22Rv1 (cell line): ENCODE results near the gene MEGF10.

Experiments
- ZFX ChIP-seq: fragments of 450-650 bp; IDR thresholded peaks from 2 replicates; pipeline ENCODE4 v1.6.1; 2017; ENCODE audit warnings: antibody characterized with exemption, borderline replicate concordance
- TF ChIP-seq, protein P1 (sequence below): fragments of 450-650 bp; IDR thresholded peaks from 2 replicates; pipeline ENCODE4 v1.5.1; 2017; ENCODE audit warnings: mild to moderate bottlenecking

GRCh38 chr5:127505905-127506304 lies 215.3 kb downstream of the MEGF10 start:
- TF ChIP-seq, protein P1, sequence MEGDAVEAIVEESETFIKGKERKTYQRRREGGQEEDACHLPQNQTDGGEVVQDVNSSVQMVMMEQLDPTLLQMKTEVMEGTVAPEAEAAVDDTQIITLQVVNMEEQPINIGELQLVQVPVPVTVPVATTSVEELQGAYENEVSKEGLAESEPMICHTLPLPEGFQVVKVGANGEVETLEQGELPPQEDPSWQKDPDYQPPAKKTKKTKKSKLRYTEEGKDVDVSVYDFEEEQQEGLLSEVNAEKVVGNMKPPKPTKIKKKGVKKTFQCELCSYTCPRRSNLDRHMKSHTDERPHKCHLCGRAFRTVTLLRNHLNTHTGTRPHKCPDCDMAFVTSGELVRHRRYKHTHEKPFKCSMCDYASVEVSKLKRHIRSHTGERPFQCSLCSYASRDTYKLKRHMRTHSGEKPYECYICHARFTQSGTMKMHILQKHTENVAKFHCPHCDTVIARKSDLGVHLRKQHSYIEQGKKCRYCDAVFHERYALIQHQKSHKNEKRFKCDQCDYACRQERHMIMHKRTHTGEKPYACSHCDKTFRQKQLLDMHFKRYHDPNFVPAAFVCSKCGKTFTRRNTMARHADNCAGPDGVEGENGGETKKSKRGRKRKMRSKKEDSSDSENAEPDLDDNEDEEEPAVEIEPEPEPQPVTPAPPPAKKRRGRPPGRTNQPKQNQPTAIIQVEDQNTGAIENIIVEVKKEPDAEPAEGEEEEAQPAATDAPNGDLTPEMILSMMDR, result no peak
- TF ChIP-seq ZFX, result no peak
